RCC 7860 (cell line): ENCODE data around the gene KCNMA1.

Source experiments
- DNase-seq: peaks from one replicate; pipeline ENCODE4 v3.0.0-alpha.2; 2015; ENCODE audit warnings: low spot score
- FAIRE-seq: peaks from 2 replicates; lab custom pipeline; 2012; peaks lifted over from hg19 to GRCh38; lab: Jason Lieb, UNC

The KCNMA1 gene

GRCh38 chr10:76878514-76878913 lies 759.1 kb downstream of the KCNMA1 start:
- FAIRE-seq (no peak), DNase-seq (no peak)

- no peak for DNase-seq
- FAIRE-seq, result no peak
Observed at GRCh38 chr10:76874896-76875295, 762.7 kb downstream of the KCNMA1 start.

GRCh38 chr10:76874176-76874575 lies 763.4 kb downstream of the KCNMA1 start:
- FAIRE-seq (no peak), DNase-seq (no peak)

GRCh38 chr10:76871697-76872295 lies 765.8 kb downstream of the KCNMA1 start:
- FAIRE-seq (no peak), DNase-seq (no peak)

- DNase-seq (no peak), FAIRE-seq (no peak)
Observed at GRCh38 chr10:76869931-76870330, 767.7 kb downstream of the KCNMA1 start.

GRCh38 chr10:76868098-76868977 lies 769.3 kb downstream of the KCNMA1 start:
- FAIRE-seq, result no peak

GRCh38 chr10:76866841-76867586 lies 770.6 kb downstream of the KCNMA1 start:
- DNase-seq (no peak), FAIRE-seq (no peak)

More at GRCh38 chr10:76868098-76868977, 769.3 kb downstream of the KCNMA1 start:
- DNase-seq, result no peak

- FAIRE-seq (no peak), DNase-seq (no peak)
Observed at GRCh38 chr10:76864922-76865321, 772.7 kb downstream of the KCNMA1 start.

- DNase-seq (no peak), FAIRE-seq (no peak)
Observed at GRCh38 chr10:76858721-76859120, 778.9 kb downstream of the KCNMA1 start.

- DNase-seq (no peak), FAIRE-seq (no peak)
Observed at GRCh38 chr10:76840802-76841201, 796.8 kb downstream of the KCNMA1 start.

- FAIRE-seq (no peak), DNase-seq (no peak)
Observed at GRCh38 chr10:76839276-76839675, 798.3 kb downstream of the KCNMA1 start.

GRCh38 chr10:76830218-76830617 lies 807.4 kb downstream of the KCNMA1 start:
- DNase-seq, result no peak
- FAIRE-seq, result no peak

- DNase-seq (no peak), FAIRE-seq (no peak)
Observed at GRCh38 chr10:76829724-76830123, 807.9 kb downstream of the KCNMA1 start.
